Measurements from ENCODE around the gene RWDD1. TPM values are rescaled to one million over a fixed set of nuclear protein-coding genes. Genes with fewer than 3 reads are reported as not detected.
A peak's percentile ranks its signal among the peaks of the same experiment; 100 is the strongest.

The RWDD1 gene
- total and polyA plus RNA-seq, 2 of the 13 experiments (the other 11 are each of a cell fraction or from before 2014, with no cell fraction given) = 27.4 to 67.1 TPM

GRCh38 chr6:116629563-116629981 lies 58.3 kb downstream of the RWDD1 start (continued):
- no peak for TF ChIP-seq ZNF646 (CRISPR knock-in tag; IDR thresholded peaks at IDR 0.05)
- TF ChIP-seq RBFOX2 (IDR thresholded peaks at IDR 0.05; ENCODE audit: low read depth, low read length) = no peak

GRCh38 chr6:116631379-116631990 lies 60.2 kb downstream of the RWDD1 start:
- FAIRE-seq (peak; percentile 96), ATAC-seq (peak; percentile 99), DNase-seq (ENCODE audit: low spot score) (peak; percentile 100)
- no peaks in the 10 kb centered on the region for H3K27me3 ChIP-seq (ENCODE audit: control insufficient read depth in 1 of 2, insufficient read depth in 2 of 2, low read length in 2 of 2)
- H3K4me1 ChIP-seq (ENCODE audit: insufficient read depth, low read length) = peaks cover 51% of the 10 kb centered on the region
- peak overlapping the region; percentile 83 for H3K27ac ChIP-seq (ENCODE audit: extremely low read length, insufficient read depth, low read length)
- H3K9ac ChIP-seq (ENCODE audit: insufficient read depth, low read depth, low read length) = peak overlapping the region; percentile 61
- H3K79me2 ChIP-seq (ENCODE audit: insufficient read depth, low read length) = no peaks in the 10 kb centered on the region
- ChIA-PET POLR2A (interaction anchor here (0.7 to 2.5 kb wide), 3 partner anchors 15 to 77 kb away, joined by 3 to 14 read pairs (median 3); partner anchors contain the start of genes RSPH4A and RWDD1), CTCF (ENCODE audit: low intra/inter-chr PET ratio, low total read pairs) (no interaction called here)
- no peaks in the 10 kb centered on the region for H3K9me3 ChIP-seq (ENCODE audit: low read length)
- peak overlapping the region; percentile 15 for H2AFZ ChIP-seq (ENCODE audit: low read length)
- H3K4me2 ChIP-seq (ENCODE audit: low read depth, low read length) = peak overlapping the region; percentile 81
- no peaks in the 10 kb centered on the region for H4K20me1 ChIP-seq (ENCODE audit: insufficient read depth, low read length)
- peak overlapping the region in 2 of 3 experiments; percentile 1 to 28; a peak in 2 of 6 replicates for H3K4me3 ChIP-seq (replicated peaks in 1 of 3; ENCODE audit: insufficient read depth in 1 of 3, low read depth in 2 of 3, low read length in 3 of 3)
- peaks cover 2 to 7% of the 10 kb centered on the region in 2 experiments; a peak in 3 of 5 replicates for H3K36me3 ChIP-seq (replicated peaks in 1 of 2; ENCODE audit: control insufficient read depth in 1 of 2, insufficient read depth in 2 of 2, low read length in 2 of 2)
- WGBS (ENCODE audit: low lambda C conversion rate) = under 1% methylated on average over 5 of the region's 5 CpGs
- BruUV-seq (replicated peaks) = no TSS peak
- in situ Hi-C loops (cut with HindIII; ENCODE audit: extremely low pct_ligation_motif_present, low pct_unique_long_range_greater_than_20kb) (no loop called here), intact Hi-C loops (cut with micrococcal nuclease; ENCODE audit: unreplicated experiment) (loop anchor here (2.0 to 5.0 kb wide), 5 partner anchors 13 to 354 kb away; partner anchors contain the start of genes RSPH4A, RWDD1, TSPYL1 and ZUP1)
- TF ChIP-seq ZBTB7B (CRISPR knock-in tag; IDR thresholded peaks at IDR 0.05) (peak; percentile 94), KLF9 (CRISPR knock-in tag; IDR thresholded peaks at IDR 0.05; ENCODE audit: low read depth) (0 out of 2 replicates have a peak, but pooled peaks have one; percentile 54), REXO4 (CRISPR knock-in tag; IDR thresholded peaks at IDR 0.05; ENCODE audit: borderline replicate concordance) (no peak), GTF3A (CRISPR knock-in tag; conservative IDR thresholded peaks at IDR 0.05) (no peak), ZFYVE20 (CRISPR knock-in tag; IDR thresholded peaks at IDR 0.05; ENCODE audit: borderline replicate concordance, low read depth) (no peak), MTA1 (CRISPR knock-in tag; IDR thresholded peaks at IDR 0.05; ENCODE audit: borderline replicate concordance) (no peak; the same call in 1 of the 2 replicates), ZNF614 (CRISPR knock-in tag; IDR thresholded peaks at IDR 0.05; ENCODE audit: borderline replicate concordance) (peak; percentile 93; the same call in 1 of the 2 replicates), MLXIP (CRISPR knock-in tag; IDR thresholded peaks at IDR 0.05; ENCODE audit: borderline replicate concordance) (no peak), ZNF124 (CRISPR knock-in tag; IDR thresholded peaks at IDR 0.05) (no peak; the same call in 1 of the 2 replicates)

Measured in HepG2 (cell line).